GM12878 (cell line): ENCODE data around the gene PROZ. TPM values are rescaled to one million over a fixed set of nuclear protein-coding genes. Genes with fewer than 3 reads are reported as not detected.

ENCODE experiments used
- ATAC-seq: fragments of 200-7000 bp; cut with Tn5 transposase; 3 replicates; pipeline ENCODE4 v1.9.1; 2020; ENCODE audit warnings: mild to moderate bottlenecking, moderate library complexity
- BruUV-seq: library from RNA; stranded (reverse); fragments of 400-500 nt; replicated peaks from 2 replicates; lab custom pipeline; 2021; lab: Mats Ljungman, UMichigan
- CTCF ChIA-PET: fragments of 300-600 bp; sonication (Branson Sonifier 250); formaldehyde crosslinking; extraction: SDS; loops from one replicate; lab custom pipeline; 2021; ENCODE audit warnings: inconsistent platforms; lab: Yijun Ruan, JAX
- POLR2A ChIA-PET: fragments of 350-600 bp; formaldehyde crosslinking; extraction: SDS; loops from one replicate; lab custom pipeline; 2021; ENCODE audit warnings: inconsistent platforms; lab: Charles Lee
- RAD21 ChIA-PET: fragments of 300-600 bp; sonication (Branson Sonifier 250); formaldehyde crosslinking; loops from one replicate; lab custom pipeline; 2023; ENCODE audit warnings: antibody characterized with exemption; ENCODE audit not compliant: unreplicated experiment; lab: Charles Lee
- SMC1A ChIA-PET: fragments of 300-600 bp; sonication (Branson Sonifier 250); formaldehyde crosslinking; loops from one replicate; lab custom pipeline; 2023; ENCODE audit not compliant: unreplicated experiment, uncharacterized antibody; lab: Charles Lee
- DNase-seq: peaks from one replicate; pipeline ENCODE4 v3.0.0-alpha.2; 2011; ENCODE audit warnings: low read depth, low spot score
- FAIRE-seq: peaks from 3 replicates; lab custom pipeline; 2011; peaks lifted over from hg19 to GRCh38; lab: Jason Lieb, UNC
- H2AFZ ChIP-seq: 2 replicates; pipeline ENCODE4 v1.6.0; 2011; ENCODE audit warnings: low read depth, low read length, control low read depth; ENCODE audit not compliant: control insufficient read depth
- H3K27ac ChIP-seq: 2 replicates; pipeline ENCODE4 v1.5.1; 2011; ENCODE audit warnings: control low read depth; ENCODE audit not compliant: control insufficient read depth, insufficient read depth
- H3K27me3 ChIP-seq, 2 experiments: replicated peaks in 1 of 2; 2 replicates each; pipeline versions ENCODE4 v1.6.0 to v1.6.1; 2011; ENCODE audit warnings: low read length in 1 of 2; ENCODE audit not compliant: control insufficient read depth in 2 of 2, insufficient read depth in 2 of 2
- H3K36me3 ChIP-seq, 2 experiments: 2 replicates each; pipeline ENCODE4 v1.5.1; 2011; ENCODE audit warnings: low read length in 1 of 2; ENCODE audit not compliant: control insufficient read depth in 2 of 2, insufficient read depth in 2 of 2
- H3K4me1 ChIP-seq: 2 replicates; pipeline ENCODE4 v1.6.1; 2011; ENCODE audit warnings: mild to moderate bottlenecking, low read length, moderate library complexity, mixed read lengths; ENCODE audit not compliant: control insufficient read depth, insufficient read depth
- H3K4me2 ChIP-seq: 2 replicates; pipeline ENCODE4 v1.6.0; 2011; ENCODE audit warnings: control low read depth; ENCODE audit not compliant: control insufficient read depth, insufficient read depth
- H3K4me3 ChIP-seq: fragments of 200-600 bp; sonication (generic); 2 replicates; pipeline ENCODE4 v1.5.1; 2016
- H3K79me2 ChIP-seq: 2 replicates; pipeline ENCODE4 v1.6.0; 2011; ENCODE audit warnings: low read length; ENCODE audit not compliant: control insufficient read depth, insufficient read depth
- H3K9ac ChIP-seq: 2 replicates; pipeline ENCODE4 v1.8.0; 2011; ENCODE audit warnings: low read length, control low read depth, mixed read lengths; ENCODE audit not compliant: control insufficient read depth, insufficient read depth
- H3K9me3 ChIP-seq: replicated peaks from 3 replicates; pipeline ENCODE4 v1.5.1; 2011; ENCODE audit warnings: mild to moderate bottlenecking, low read length; ENCODE audit not compliant: control insufficient read depth, insufficient read depth
- H4K20me1 ChIP-seq: 2 replicates; pipeline ENCODE4 v1.6.0; 2011; ENCODE audit not compliant: control insufficient read depth, insufficient read depth
- ATF7 ChIP-seq: fragments of 450-650 bp; IDR thresholded peaks from 2 replicates; pipeline ENCODE4 v1.6.1; 2016; ENCODE audit warnings: low read depth, mild to moderate bottlenecking
- BMI1 ChIP-seq: fragments of 450-650 bp; IDR thresholded peaks from 2 replicates; pipeline ENCODE4 v1.6.1; 2016; ENCODE audit warnings: mild to moderate bottlenecking, moderate library complexity, borderline replicate concordance
- ELK1 ChIP-seq: IDR thresholded peaks from 2 replicates; pipeline ENCODE4 v1.6.1; 2012; ENCODE audit warnings: low read depth, low read length, improper control_type of control experiment
- KAT2A ChIP-seq: conservative IDR thresholded peaks from 2 replicates; pipeline ENCODE4 v1.6.1; 2011; ENCODE audit warnings: low read depth, low read length; ENCODE audit not compliant: control insufficient read depth
- MEF2A ChIP-seq: IDR thresholded peaks from 2 replicates; pipeline ENCODE4 v1.6.1; 2011; ENCODE audit warnings: low read depth, mild to moderate bottlenecking, low read length, moderate library complexity; ENCODE audit not compliant: insufficient read depth
- MLLT1 ChIP-seq: fragments of 450-650 bp; IDR thresholded peaks from 2 replicates; pipeline ENCODE4 v1.6.1; 2016; ENCODE audit warnings: mild to moderate bottlenecking
- RB1 ChIP-seq: fragments of 450-650 bp; formaldehyde crosslinking; IDR thresholded peaks from 2 replicates; pipeline ENCODE4 v1.6.1; 2017; ENCODE audit warnings: mild to moderate bottlenecking, borderline replicate concordance
- SIX5 ChIP-seq: IDR thresholded peaks from 2 replicates; pipeline ENCODE4 v1.6.1; 2011; ENCODE audit warnings: mild to moderate bottlenecking, low read depth, low read length, moderate library complexity; ENCODE audit not compliant: severe bottlenecking
- SMARCA5 ChIP-seq: fragments of 450-650 bp; IDR thresholded peaks from 2 replicates; pipeline ENCODE4 v1.6.1; 2017; ENCODE audit warnings: mild to moderate bottlenecking
- SREBF2 ChIP-seq: IDR thresholded peaks from 2 replicates; pipeline ENCODE4 v1.6.1; 2012; ENCODE audit warnings: mild to moderate bottlenecking, low read length
- STAT3 ChIP-seq: IDR thresholded peaks from 2 replicates; pipeline ENCODE4 v1.6.1; 2011; ENCODE audit warnings: low read depth, low read length, improper control_type of control experiment
- TARDBP ChIP-seq: IDR thresholded peaks from 2 replicates; pipeline ENCODE4 v1.6.1; 2016; ENCODE audit warnings: borderline replicate concordance
- TCF7 ChIP-seq: IDR thresholded peaks from 2 replicates; pipeline ENCODE4 v1.6.1; 2014; ENCODE audit warnings: antibody characterized with exemption, borderline replicate concordance
- ZNF687 ChIP-seq: fragments of 450-650 bp; IDR thresholded peaks from 2 replicates; pipeline ENCODE4 v1.6.1; 2017; ENCODE audit warnings: mild to moderate bottlenecking, moderate library complexity
- WGBS: methylation state at CpG from one replicate; pipeline ENCODE4 v1.1.6; 2016; ENCODE audit warnings: low lambda C conversion rate; ENCODE audit not compliant: insufficient replicate concordance, insufficient coverage; ENCODE audit errors: missing lambda C conversion rate; 5-methylcytosine and 5-hydroxymethylcytosine counted together
- in situ Hi-C: fragments of 300-500 bp; cut with MboI; formaldehyde crosslinking; loops from 9 replicates; pipeline ENCODE4 v1.14.3; 2018; ENCODE audit warnings: mixed read lengths
- intact Hi-C: fragments of 100-400 bp; cut with micrococcal nuclease; formaldehyde crosslinking; loops from one replicate; pipeline ENCODE4 v1.14.2; 2022; ENCODE audit not compliant: unreplicated experiment
- polyA plus RNA-seq, 11 experiments: library from polyadenylated mRNA; depleted of rRNA in 4 of 11; unstranded in 6 of 11; stranded (reverse) in 5 of 11; fragments of >200 nt; fragmentation: Nextera tagmentation in 4 of 11; fragmentation: Illumina TruSeq in 1 of 11; extraction: Ambion mirVana in 4 of 11; extraction: Trizol in 1 of 11; gene quantifications; 1 replicate in 1 of 11; 2 replicates in 10 of 11; pipeline versions ENCODE4 v1.2.1 to v1.2.3, GENCODE V29; 2011 to 2016; ENCODE audit warnings: inconsistent platforms in 2 of 11, missing spikeins in 2 of 11, low read depth in 1 of 11
- total RNA-seq, 4 experiments: library from RNA; depleted of rRNA in 3 of 4; stranded (reverse); fragments of >200 nt in 3 of 4; fragmentation: Illumina TruSeq in 1 of 4; extraction: Trizol in 1 of 4; gene quantifications; 2 replicates each; pipeline versions ENCODE4 v1.2.1 to v1.2.3, GENCODE V29; 2013 to 2021
- TF ChIP-seq, protein P1 (sequence below): fragments of 450-650 bp; conservative IDR thresholded peaks from 2 replicates; pipeline ENCODE4 v1.6.1; 2017; ENCODE audit warnings: mild to moderate bottlenecking, moderate library complexity

Gene PROZ
- total and polyA plus RNA-seq, 10 of the 15 experiments (the other 5 are each of a cell fraction or from before 2014, with no cell fraction given), result 0.07 to 0.24 (median 0.21) TPM; not detected in 7

DNA sequence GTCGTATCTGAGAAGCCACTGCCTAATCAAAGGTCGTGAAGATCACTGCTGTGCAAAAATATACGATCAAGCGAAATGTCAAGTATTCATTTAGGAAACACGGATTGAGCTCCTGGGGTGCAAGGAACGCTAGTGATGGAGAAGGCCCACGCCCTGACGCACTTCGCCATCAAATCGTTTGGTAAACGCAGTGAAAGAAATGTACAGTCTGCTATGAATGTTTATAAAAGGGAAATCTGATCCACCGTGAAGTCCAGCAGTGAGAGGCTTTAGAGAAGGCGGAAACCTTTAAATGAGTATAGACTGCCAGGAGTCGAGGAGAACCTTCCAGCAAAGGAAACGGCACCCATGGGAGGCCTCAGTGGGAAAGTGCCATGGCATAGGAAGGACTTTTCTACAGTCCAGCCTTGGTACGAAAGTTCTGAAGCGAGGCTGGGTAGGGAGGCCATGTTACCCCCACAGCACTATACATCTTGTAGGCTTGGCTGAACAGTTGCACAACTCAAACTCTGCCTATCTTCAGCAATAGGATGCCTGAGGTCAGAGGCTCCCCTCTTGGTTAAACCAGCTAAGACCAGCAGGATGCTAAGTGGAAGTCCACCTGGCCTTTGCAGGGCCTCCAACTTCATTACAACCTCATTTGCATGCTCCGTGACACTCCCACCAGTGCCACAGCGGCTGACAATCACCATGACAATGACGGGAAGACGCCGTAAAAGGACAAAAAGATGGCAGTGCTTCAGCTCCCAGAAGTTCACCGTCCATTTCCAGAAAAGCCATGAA, 29.6 kb downstream of the PROZ start:
- DNase-seq (no peak), FAIRE-seq (no peak), ATAC-seq (no peak)
- RAD21 ChIA-PET, result no interaction called here
- H2AFZ ChIP-seq, result no peak overlapping the region
- no peaks in the 10 kb centered on the region; the same call in 1 of the 2 replicates for H3K79me2 ChIP-seq
- peaks cover 13% of the 10 kb centered on the region; the same call in 2 of the 3 replicates for H3K9me3 ChIP-seq
- BruUV-seq, result no TSS peak
- SMC1A ChIA-PET, result no interaction called here
- no peaks in the 10 kb centered on the region for H4K20me1 ChIP-seq
- H3K4me2 ChIP-seq, result no peak overlapping the region
- H3K4me3 ChIP-seq, result no peak overlapping the region
- 98% methylated on average over 23 of the region's 23 CpGs for WGBS
- peaks cover 13% of the 10 kb centered on the region for H3K4me1 ChIP-seq
- H3K9ac ChIP-seq, result no peak overlapping the region
- no peaks in the 10 kb centered on the region for H3K27me3 ChIP-seq
- intact Hi-C loops, result no loop called here
- no peak overlapping the region for H3K27ac ChIP-seq
- CTCF ChIA-PET, result no interaction called here
- POLR2A ChIA-PET, result no interaction called here
- in situ Hi-C loops, result no loop called here
- H3K36me3 ChIP-seq, result peaks cover 3 to 26% of the 10 kb centered on the region in 2 experiments
- TF ChIP-seq SMARCA5 (no peak), KAT2A (no peak), SIX5 (no peak), TARDBP (no peak), SREBF2 (no peak), TCF7 (no peak), ELK1 (no peak), RB1 (no peak), MEF2A (no peak), ZNF687 (no peak), ATF7 (no peak), STAT3 (no peak), MLLT1 (no peak), BMI1 (no peak)
- TF ChIP-seq, protein P1, sequence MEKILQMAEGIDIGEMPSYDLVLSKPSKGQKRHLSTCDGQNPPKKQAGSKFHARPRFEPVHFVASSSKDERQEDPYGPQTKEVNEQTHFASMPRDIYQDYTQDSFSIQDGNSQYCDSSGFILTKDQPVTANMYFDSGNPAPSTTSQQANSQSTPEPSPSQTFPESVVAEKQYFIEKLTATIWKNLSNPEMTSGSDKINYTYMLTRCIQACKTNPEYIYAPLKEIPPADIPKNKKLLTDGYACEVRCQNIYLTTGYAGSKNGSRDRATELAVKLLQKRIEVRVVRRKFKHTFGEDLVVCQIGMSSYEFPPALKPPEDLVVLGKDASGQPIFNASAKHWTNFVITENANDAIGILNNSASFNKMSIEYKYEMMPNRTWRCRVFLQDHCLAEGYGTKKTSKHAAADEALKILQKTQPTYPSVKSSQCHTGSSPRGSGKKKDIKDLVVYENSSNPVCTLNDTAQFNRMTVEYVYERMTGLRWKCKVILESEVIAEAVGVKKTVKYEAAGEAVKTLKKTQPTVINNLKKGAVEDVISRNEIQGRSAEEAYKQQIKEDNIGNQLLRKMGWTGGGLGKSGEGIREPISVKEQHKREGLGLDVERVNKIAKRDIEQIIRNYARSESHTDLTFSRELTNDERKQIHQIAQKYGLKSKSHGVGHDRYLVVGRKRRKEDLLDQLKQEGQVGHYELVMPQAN, result no peak
